Transverse colon (tissue), 4 donors: ENCODE results near the gene AMER3. TPM values are rescaled to one million over a fixed set of nuclear protein-coding genes. Genes with fewer than 3 reads are reported as not detected.

ENCODE experiments used
- DNase-seq: peaks from one replicate; pipeline ENCODE4 v3.0.0-alpha.2; 2019
- H3K27ac ChIP-seq, 4 donors: fragments of 200-600 bp; sonication (generic); 2 replicates each; pipeline ENCODE4 v1.5.1; 2016 to 2018; ENCODE audit warnings: inconsistent platforms in 4 of 4
- H3K27me3 ChIP-seq: fragments of 200-600 bp; sonication (generic); 2 replicates; pipeline ENCODE4 v1.5.1; 2017; ENCODE audit warnings: inconsistent platforms
- H3K36me3 ChIP-seq, 4 donors: fragments of 200-600 bp; sonication (generic); 2 replicates each; pipeline ENCODE4 v1.5.1; 2017 to 2019; ENCODE audit warnings: inconsistent platforms in 4 of 4
- H3K4me1 ChIP-seq, 4 donors: fragments of 200-600 bp; sonication (generic); 2 replicates each; pipeline ENCODE4 v1.5.1; 2017 to 2020; ENCODE audit warnings: inconsistent platforms in 4 of 4
- H3K4me3 ChIP-seq, 4 donors: fragments of 200-600 bp; sonication (generic); 1 replicate in 1 of 4; 2 replicates in 3 of 4; pipeline versions ENCODE4 v1.5.1 to v1.6.1; 2017 to 2019; ENCODE audit warnings: inconsistent platforms in 4 of 4
- H3K9me3 ChIP-seq, 2 donors: fragments of 200-600 bp; sonication (generic); 2 replicates each; pipeline ENCODE4 v1.5.1; 2017 to 2019; ENCODE audit warnings: inconsistent platforms in 2 of 2
- CTCF ChIP-seq, 5 experiments: fragments of 200-600 bp in 3 of 5; fragments of 450-650 bp in 2 of 5; sonication (generic) in 3 of 5; IDR thresholded peaks; 1 replicate in 2 of 5; 2 replicates in 3 of 5; pipeline ENCODE4 v1.5.1; 2016 to 2017; ENCODE audit warnings: antibody characterized with exemption in 5 of 5, inconsistent platforms in 3 of 5, mild to moderate bottlenecking in 2 of 5, moderate library complexity in 1 of 5
- EP300 ChIP-seq: sonication (generic); formaldehyde crosslinking; IDR thresholded peaks from one replicate; pipeline ENCODE4 v1.6.1; 2017; ENCODE audit warnings: antibody characterized with exemption, low read depth
- POLR2A ChIP-seq: fragments of 450-650 bp; IDR thresholded peaks from one replicate; pipeline ENCODE4 v1.6.1; 2016; ENCODE audit warnings: antibody characterized with exemption, mild to moderate bottlenecking, moderate library complexity
- POLR2AphosphoS5 ChIP-seq, 3 donors: sonication (generic); formaldehyde crosslinking; IDR thresholded peaks; one replicate each; pipeline ENCODE4 v1.6.1; 2016; ENCODE audit warnings: antibody characterized with exemption in 3 of 3
- WGBS, 2 donors: methylation state at CpG; one replicate each; pipeline ENCODE4 v1.1.5; 2018; ENCODE audit warnings: low coverage in 1 of 2; 5-methylcytosine and 5-hydroxymethylcytosine counted together
- in situ Hi-C, 4 donors: fragments of 200-750 bp; cut with MboI; loops; one replicate each; pipeline versions ENCODE4 v1.15.0 to v1.15.1; 2017; ENCODE audit warnings: low sequenced_read_pairs in 3 of 4, low pct_ligation_motif_present in 1 of 4, low pct_unique_long_range_greater_than_20kb in 1 of 4
- intact Hi-C: fragments of 100-400 bp; cut with DNase I; formaldehyde crosslinking; loops from one replicate; pipeline ENCODE4 v1.15.1; 2023; ENCODE audit warnings: low total_unique reads
- total RNA-seq, 4 donors: library from RNA; depleted of rRNA; stranded (reverse); fragments of >200 nt; gene quantifications; one replicate each; pipeline ENCODE4 v1.1.0, GENCODE V29; 2016

AMER3 gene
- total RNA-seq, 4 donors from 2014 or later = 0.27 to 0.32 TPM; not detected in 2

GRCh38 chr2:130805613-130806012, 50.3 kb downstream of the AMER3 start:
- Histone ChIP-seq H3K27me3 (no peaks in the 10 kb centered on the region), H3K36me3 (no peaks in the 10 kb centered on the region), H3K4me3 (no peak overlapping the region), H3K27ac (no peak overlapping the region), H3K9me3 (no peaks in the 10 kb centered on the region), H3K4me1 (peaks cover 0 to 8% (median 4%) of the 10 kb centered on the region in 4 donors)
- in situ Hi-C loops = loop anchor here in 3 of 4 donors (10.0 kb wide), 1 partner anchor 69 kb away; no protein-coding TSS in a partner anchor
- no peak for DNase-seq
- WGBS, 2 donors = 0 to 76% methylated on average over 1 to 4 of the region's 4 CpGs
- intact Hi-C loops = no loop called here
- TF ChIP-seq POLR2A = no peak

GRCh38 chr2:130806370-130806769, 51.0 kb downstream of the AMER3 start:
- H3K27ac ChIP-seq = no peak overlapping the region
- H3K4me1 ChIP-seq = peaks cover 0 to 8% (median 4%) of the 10 kb centered on the region in 4 donors
- in situ Hi-C loops (loop anchor here in 3 of 4 donors (10.0 kb wide), 1 partner anchor 68 kb away; no protein-coding TSS in a partner anchor), intact Hi-C loops (no loop called here)
- H3K27me3 ChIP-seq = no peaks in the 10 kb centered on the region
- H3K4me3 ChIP-seq = no peak overlapping the region
- TF ChIP-seq POLR2A = no peak
- no peak for TF ChIP-seq EP300
- no peak for TF ChIP-seq CTCF (IDR thresholded peaks at IDR 0.05)
- no peak for TF ChIP-seq POLR2AphosphoS5 (IDR thresholded peaks at IDR 0.05)
- DNase-seq = no peak
- 79 to 84% methylated on average over 3 to 4 of the region's 4 CpGs for WGBS, 2 donors
- no peaks in the 10 kb centered on the region for H3K9me3 ChIP-seq
- no peaks in the 10 kb centered on the region for H3K36me3 ChIP-seq

GRCh38 chr2:130807659-130808385, 52.5 kb downstream of the AMER3 start:
- peak; percentile 83 for DNase-seq
- H3K27me3 ChIP-seq = no peaks in the 10 kb centered on the region
- intact Hi-C loops (no loop called here), in situ Hi-C loops (loop anchor here in 3 of 4 donors (10.0 kb wide), 1 partner anchor 67 kb away; no protein-coding TSS in a partner anchor)
- no peak overlapping the region for H3K4me3 ChIP-seq
- TF ChIP-seq POLR2AphosphoS5 (IDR thresholded peaks at IDR 0.05) (peak in 1 of 3 donors; percentile 6), POLR2A (no peak), CTCF (IDR thresholded peaks at IDR 0.05) (no peak), EP300 (no peak)
- WGBS, 2 donors = 51% methylated on average over 14 of the region's 14 CpGs; no CpG with 5 or more reads in 1 of the 2 donors
- no peaks in the 10 kb centered on the region for H3K36me3 ChIP-seq
- H3K27ac ChIP-seq = no peak overlapping the region
- H3K9me3 ChIP-seq = no peaks in the 10 kb centered on the region
- H3K4me1 ChIP-seq = peaks cover 0 to 8% (median 4%) of the 10 kb centered on the region in 4 donors

GRCh38 chr2:130808482-130809268, 53.3 kb downstream of the AMER3 start:
- Histone ChIP-seq H3K27ac (no peak overlapping the region), H3K27me3 (no peaks in the 10 kb centered on the region), H3K4me3 (no peak overlapping the region), H3K4me1 (peaks cover 0 to 8% (median 4%) of the 10 kb centered on the region in 4 donors), H3K36me3 (no peaks in the 10 kb centered on the region), H3K9me3 (no peaks in the 10 kb centered on the region)
- no peak for DNase-seq
- no peak for TF ChIP-seq CTCF (IDR thresholded peaks at IDR 0.05)
- TF ChIP-seq POLR2A = no peak
- no peak for TF ChIP-seq EP300
- in situ Hi-C loops = loop anchor here in 3 of 4 donors (10.0 kb wide), 1 partner anchor 66 kb away; no protein-coding TSS in a partner anchor
- WGBS, 2 donors = 82 to 88% methylated on average over 5 to 12 of the region's 12 CpGs
- intact Hi-C loops = no loop called here
